ENCODE data around the gene JARID2. TPM values are rescaled to one million over a fixed set of nuclear protein-coding genes. Genes with fewer than 3 reads are reported as not detected.

The JARID2 gene
- total and polyA plus RNA-seq, 2 of the 13 experiments (the other 11 are each of a cell fraction or from before 2014, with no cell fraction given) = 7.5 to 10.3 TPM

GRCh38 chr6:15504581-15505350 lies 258.9 kb downstream of the JARID2 start (continued):
- TF ChIP-seq, protein P1, sequence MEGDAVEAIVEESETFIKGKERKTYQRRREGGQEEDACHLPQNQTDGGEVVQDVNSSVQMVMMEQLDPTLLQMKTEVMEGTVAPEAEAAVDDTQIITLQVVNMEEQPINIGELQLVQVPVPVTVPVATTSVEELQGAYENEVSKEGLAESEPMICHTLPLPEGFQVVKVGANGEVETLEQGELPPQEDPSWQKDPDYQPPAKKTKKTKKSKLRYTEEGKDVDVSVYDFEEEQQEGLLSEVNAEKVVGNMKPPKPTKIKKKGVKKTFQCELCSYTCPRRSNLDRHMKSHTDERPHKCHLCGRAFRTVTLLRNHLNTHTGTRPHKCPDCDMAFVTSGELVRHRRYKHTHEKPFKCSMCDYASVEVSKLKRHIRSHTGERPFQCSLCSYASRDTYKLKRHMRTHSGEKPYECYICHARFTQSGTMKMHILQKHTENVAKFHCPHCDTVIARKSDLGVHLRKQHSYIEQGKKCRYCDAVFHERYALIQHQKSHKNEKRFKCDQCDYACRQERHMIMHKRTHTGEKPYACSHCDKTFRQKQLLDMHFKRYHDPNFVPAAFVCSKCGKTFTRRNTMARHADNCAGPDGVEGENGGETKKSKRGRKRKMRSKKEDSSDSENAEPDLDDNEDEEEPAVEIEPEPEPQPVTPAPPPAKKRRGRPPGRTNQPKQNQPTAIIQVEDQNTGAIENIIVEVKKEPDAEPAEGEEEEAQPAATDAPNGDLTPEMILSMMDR (CRISPR knock-in tag; IDR thresholded peaks at IDR 0.05) = peak; percentile 60
- TF ChIP-seq EED (CRISPR knock-in tag; IDR thresholded peaks at IDR 0.05) = no peak
- TF ChIP-seq, protein P2, sequence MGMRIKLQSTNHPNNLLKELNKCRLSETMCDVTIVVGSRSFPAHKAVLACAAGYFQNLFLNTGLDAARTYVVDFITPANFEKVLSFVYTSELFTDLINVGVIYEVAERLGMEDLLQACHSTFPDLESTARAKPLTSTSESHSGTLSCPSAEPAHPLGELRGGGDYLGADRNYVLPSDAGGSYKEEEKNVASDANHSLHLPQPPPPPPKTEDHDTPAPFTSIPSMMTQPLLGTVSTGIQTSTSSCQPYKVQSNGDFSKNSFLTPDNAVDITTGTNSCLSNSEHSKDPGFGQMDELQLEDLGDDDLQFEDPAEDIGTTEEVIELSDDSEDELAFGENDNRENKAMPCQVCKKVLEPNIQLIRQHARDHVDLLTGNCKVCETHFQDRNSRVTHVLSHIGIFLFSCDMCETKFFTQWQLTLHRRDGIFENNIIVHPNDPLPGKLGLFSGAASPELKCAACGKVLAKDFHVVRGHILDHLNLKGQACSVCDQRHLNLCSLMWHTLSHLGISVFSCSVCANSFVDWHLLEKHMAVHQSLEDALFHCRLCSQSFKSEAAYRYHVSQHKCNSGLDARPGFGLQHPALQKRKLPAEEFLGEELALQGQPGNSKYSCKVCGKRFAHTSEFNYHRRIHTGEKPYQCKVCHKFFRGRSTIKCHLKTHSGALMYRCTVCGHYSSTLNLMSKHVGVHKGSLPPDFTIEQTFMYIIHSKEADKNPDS (CRISPR knock-in tag; IDR thresholded peaks at IDR 0.05) = no peak
- no peak for TF ChIP-seq ZNF44 (CRISPR knock-in tag; IDR thresholded peaks at IDR 0.05)
- no peak for TF ChIP-seq YEATS2 (CRISPR knock-in tag; IDR thresholded peaks at IDR 0.05; ENCODE audit: borderline replicate concordance)
- TF ChIP-seq, protein P3, sequence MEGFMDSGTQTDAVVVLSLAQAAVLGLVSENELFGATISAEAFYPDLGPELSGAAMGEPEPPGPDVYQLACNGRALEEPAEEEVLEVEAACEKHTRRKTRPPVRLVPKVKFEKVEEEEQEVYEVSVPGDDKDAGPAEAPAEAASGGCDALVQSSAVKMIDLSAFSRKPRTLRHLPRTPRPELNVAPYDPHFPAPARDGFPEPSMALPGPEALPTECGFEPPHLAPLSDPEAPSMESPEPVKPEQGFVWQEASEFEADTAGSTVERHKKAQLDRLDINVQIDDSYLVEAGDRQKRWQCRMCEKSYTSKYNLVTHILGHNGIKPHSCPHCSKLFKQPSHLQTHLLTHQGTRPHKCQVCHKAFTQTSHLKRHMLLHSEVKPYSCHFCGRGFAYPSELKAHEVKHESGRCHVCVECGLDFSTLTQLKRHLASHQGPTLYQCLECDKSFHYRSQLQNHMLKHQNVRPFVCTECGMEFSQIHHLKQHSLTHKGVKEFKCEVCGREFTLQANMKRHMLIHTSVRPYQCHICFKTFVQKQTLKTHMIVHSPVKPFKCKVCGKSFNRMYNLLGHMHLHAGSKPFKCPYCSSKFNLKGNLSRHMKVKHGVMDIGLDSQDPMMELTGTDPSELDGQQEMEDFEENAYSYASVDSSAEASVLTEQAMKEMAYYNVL (CRISPR knock-in tag; IDR thresholded peaks at IDR 0.05; ENCODE audit: borderline replicate concordance) = no peak
- no peak for TF ChIP-seq ZFP37 (CRISPR knock-in tag; IDR thresholded peaks at IDR 0.05; ENCODE audit: borderline replicate concordance)
- TF ChIP-seq SP140L (CRISPR knock-in tag; IDR thresholded peaks at IDR 0.05; ENCODE audit: borderline replicate concordance) = 0 out of 2 replicates have a peak, but pooled peaks have one; percentile 61
- no peak for TF ChIP-seq CHD2 (IDR thresholded peaks at IDR 0.05; ENCODE audit: low read depth, low read length)
- TF ChIP-seq CBX1 (IDR thresholded peaks at IDR 0.05; ENCODE audit: low read depth) = no peak
- no peak for TF ChIP-seq U2AF1 (optimal IDR thresholded peaks at IDR 0.05; ENCODE audit: low read depth, low read length)
- TF ChIP-seq ZNF563 (CRISPR knock-in tag; IDR thresholded peaks at IDR 0.05) = no peak
- TF ChIP-seq TARDBP (CRISPR knock-in tag; IDR thresholded peaks at IDR 0.05) = peak; percentile 61; the same call in 1 of the 2 replicates
- no peak for TF ChIP-seq ZNF598 (CRISPR knock-in tag; IDR thresholded peaks at IDR 0.05; ENCODE audit: borderline replicate concordance)
- no peak for TF ChIP-seq HOXA7 (CRISPR knock-in tag; IDR thresholded peaks at IDR 0.05)
- no peak for TF ChIP-seq ZBTB8A (CRISPR knock-in tag; IDR thresholded peaks at IDR 0.05; ENCODE audit: borderline replicate concordance, low read depth)
- TF ChIP-seq MAFG (CRISPR knock-in tag; IDR thresholded peaks at IDR 0.05) = no peak
- no peak for TF ChIP-seq JARID2 (CRISPR knock-in tag; IDR thresholded peaks at IDR 0.05; ENCODE audit: insufficient replicate concordance)
- 0 out of 2 replicates have a peak, but pooled peaks have one; percentile 15 for TF ChIP-seq ZNF317 (CRISPR knock-in tag; IDR thresholded peaks at IDR 0.05)
- TF ChIP-seq MLLT10 (CRISPR knock-in tag; IDR thresholded peaks at IDR 0.05) = no peak
- TF ChIP-seq ZNF235 (CRISPR knock-in tag; IDR thresholded peaks at IDR 0.05; ENCODE audit: borderline replicate concordance) = no peak

Data from HepG2 (cell line).